NCI-H345 (cell line): Measurements from ENCODE around the gene TNS1.
"Not testable (repeated sequence)": the region's sequence is repeated elsewhere in the genome, so short reads cannot be mapped to it uniquely, and the experiment has no call there.

Experiments used
- DNase-seq: peaks from one replicate; lab custom pipeline; 2025; lab: John Stamatoyannopoulos, UW

The TNS1 gene

GRCh38 chr2:218002845-218003180 lies at the start of gene TNS1:
Gene TNS1, minus strand, starts transcription at chr2:218002995. Its CDS starts 123 bp downstream, at chr2:218002872.
- DNase-seq, result no peak

- no peak for DNase-seq
Observed at GRCh38 chr2:218051903-218052302, 49.1 kb upstream of the TNS1 start.

- no peak for DNase-seq
Observed at GRCh38 chr2:218047536-218048225, 44.9 kb upstream of the TNS1 start.

- no peak for DNase-seq
Observed at GRCh38 chr2:218046238-218046637, 43.4 kb upstream of the TNS1 start.

GRCh38 chr2:218044599-218044998 lies 41.8 kb upstream of the TNS1 start:
- DNase-seq, result not testable (repeated sequence)

- no peak for DNase-seq
Observed at GRCh38 chr2:218043701-218044109, 40.9 kb upstream of the TNS1 start.

GRCh38 chr2:218043100-218043499 lies 40.3 kb upstream of the TNS1 start:
- no peak for DNase-seq

- DNase-seq, result no peak
Observed at GRCh38 chr2:218041302-218042168, 38.7 kb upstream of the TNS1 start.

GRCh38 chr2:218040883-218041282 lies 38.1 kb upstream of the TNS1 start:
- no peak for DNase-seq

GRCh38 chr2:218039171-218039570 lies 36.4 kb upstream of the TNS1 start:
- DNase-seq, result no peak

GRCh38 chr2:218036371-218036770 lies 33.6 kb upstream of the TNS1 start:
- DNase-seq, result no peak

- no peak for DNase-seq
Observed at GRCh38 chr2:218035463-218036100, 32.8 kb upstream of the TNS1 start.

GRCh38 chr2:218034497-218035213 lies 31.9 kb upstream of the TNS1 start:
- DNase-seq, result peak; percentile 77

GRCh38 chr2:218033590-218034496 lies 31.0 kb upstream of the TNS1 start:
- no peak for DNase-seq

GRCh38 chr2:218033208-218033589 lies 30.4 kb upstream of the TNS1 start:
- no peak for DNase-seq

GRCh38 chr2:218032336-218033171 lies 29.8 kb upstream of the TNS1 start:
- no peak for DNase-seq

GRCh38 chr2:218031771-218032257 lies 29.0 kb upstream of the TNS1 start:
- DNase-seq, result no peak

- no peak for DNase-seq
Observed at GRCh38 chr2:218031261-218031660, 28.5 kb upstream of the TNS1 start.

GRCh38 chr2:218030409-218031195 lies 27.8 kb upstream of the TNS1 start:
- no peak for DNase-seq
